Astrocyte (in vitro differentiated cells and primary cell): ENCODE data around the gene DUS3L. TPM values are rescaled to one million over a fixed set of nuclear protein-coding genes. Genes with fewer than 3 reads are reported as not detected.

Experiments
- DNase-seq: peaks from one replicate; pipeline ENCODE4 v3.0.0-alpha.2; 2010; ENCODE audit warnings: low read depth
- FAIRE-seq: peaks from 2 replicates; lab custom pipeline; 2011; peaks lifted over from hg19 to GRCh38; lab: Jason Lieb, UNC
- H2AFZ ChIP-seq: 2 replicates; pipeline ENCODE4 v1.6.0; 2012; ENCODE audit warnings: low read depth, low read length, inconsistent platforms
- H3K27ac ChIP-seq: 2 replicates; pipeline ENCODE4 v1.5.1; 2011; ENCODE audit warnings: low read depth, low read length, inconsistent platforms
- H3K27me3 ChIP-seq: 2 replicates; pipeline ENCODE4 v1.6.0; 2011; ENCODE audit warnings: low read length, inconsistent platforms; ENCODE audit not compliant: insufficient read depth
- H3K36me3 ChIP-seq: 2 replicates; pipeline ENCODE4 v1.5.1; 2011; ENCODE audit warnings: low read length, inconsistent platforms; ENCODE audit not compliant: insufficient read depth
- H3K4me1 ChIP-seq: 2 replicates; pipeline ENCODE4 v1.5.1; 2011; ENCODE audit warnings: low read length, inconsistent platforms; ENCODE audit not compliant: insufficient read depth
- H3K4me2 ChIP-seq: 2 replicates; pipeline ENCODE4 v1.6.0; 2012; ENCODE audit warnings: low read length, inconsistent platforms
- H3K4me3 ChIP-seq: 2 replicates; pipeline ENCODE4 v1.5.1; 2011; ENCODE audit warnings: low read depth, mild to moderate bottlenecking, low read length, inconsistent platforms; ENCODE audit not compliant: insufficient read depth
- H3K79me2 ChIP-seq: 2 replicates; pipeline ENCODE4 v1.6.0; 2012; ENCODE audit warnings: mild to moderate bottlenecking, low read length, inconsistent platforms; ENCODE audit not compliant: insufficient read depth
- H3K9ac ChIP-seq: 2 replicates; pipeline ENCODE4 v1.6.0; 2012; ENCODE audit warnings: mild to moderate bottlenecking, low read length, inconsistent platforms
- H3K9me3 ChIP-seq: 2 replicates; pipeline ENCODE4 v1.5.1; 2012; ENCODE audit warnings: low read depth, mild to moderate bottlenecking, low read length, inconsistent platforms; ENCODE audit not compliant: insufficient read depth
- H4K20me1 ChIP-seq: 2 replicates; pipeline ENCODE4 v1.6.0; 2012; ENCODE audit warnings: low read length, inconsistent platforms; ENCODE audit not compliant: insufficient read depth
- H3K27ac Mint-ChIP-seq: one replicate; pipeline ENCODE4 v1.8.0; 2021; ENCODE audit warnings: mild to moderate bottlenecking, mixed read lengths; ENCODE audit not compliant: unreplicated experiment
- H3K27me3 Mint-ChIP-seq: one replicate; pipeline ENCODE4 v1.8.0; 2021; ENCODE audit warnings: low read depth, mixed read lengths; ENCODE audit not compliant: unreplicated experiment
- H3K36me3 Mint-ChIP-seq: one replicate; pipeline ENCODE4 v1.8.0; 2021; ENCODE audit warnings: low read depth, mixed read lengths; ENCODE audit not compliant: unreplicated experiment
- H3K4me1 Mint-ChIP-seq: one replicate; pipeline ENCODE4 v1.8.0; 2021; ENCODE audit warnings: low read depth, mixed read lengths; ENCODE audit not compliant: unreplicated experiment
- H3K4me3 Mint-ChIP-seq: one replicate; pipeline ENCODE4 v1.8.0; 2021; ENCODE audit warnings: mild to moderate bottlenecking, moderate library complexity, mixed read lengths; ENCODE audit not compliant: unreplicated experiment
- H3K9me3 Mint-ChIP-seq: one replicate; pipeline ENCODE4 v1.8.0; 2021; ENCODE audit warnings: mild to moderate bottlenecking, mixed read lengths; ENCODE audit not compliant: unreplicated experiment
- EZH2 ChIP-seq: IDR thresholded peaks from 2 replicates; pipeline ENCODE4 v1.6.1; 2012; ENCODE audit warnings: mild to moderate bottlenecking, low read length, inconsistent platforms; ENCODE audit not compliant: insufficient read depth
- total RNA-seq: library from RNA; stranded (reverse); gene quantifications from 2 replicates; pipeline ENCODE4 v1.2.1, GENCODE V29; 2021
- TF ChIP-seq, protein P1 (sequence below): IDR thresholded peaks from 2 replicates; pipeline ENCODE4 v1.5.1; 2011; ENCODE audit warnings: low read depth, mild to moderate bottlenecking, inconsistent platforms, low read length, moderate library complexity; ENCODE audit not compliant: insufficient read depth

Gene DUS3L
- total RNA-seq, 1 donor from 2014 or later = 18.4 TPM

DNA sequence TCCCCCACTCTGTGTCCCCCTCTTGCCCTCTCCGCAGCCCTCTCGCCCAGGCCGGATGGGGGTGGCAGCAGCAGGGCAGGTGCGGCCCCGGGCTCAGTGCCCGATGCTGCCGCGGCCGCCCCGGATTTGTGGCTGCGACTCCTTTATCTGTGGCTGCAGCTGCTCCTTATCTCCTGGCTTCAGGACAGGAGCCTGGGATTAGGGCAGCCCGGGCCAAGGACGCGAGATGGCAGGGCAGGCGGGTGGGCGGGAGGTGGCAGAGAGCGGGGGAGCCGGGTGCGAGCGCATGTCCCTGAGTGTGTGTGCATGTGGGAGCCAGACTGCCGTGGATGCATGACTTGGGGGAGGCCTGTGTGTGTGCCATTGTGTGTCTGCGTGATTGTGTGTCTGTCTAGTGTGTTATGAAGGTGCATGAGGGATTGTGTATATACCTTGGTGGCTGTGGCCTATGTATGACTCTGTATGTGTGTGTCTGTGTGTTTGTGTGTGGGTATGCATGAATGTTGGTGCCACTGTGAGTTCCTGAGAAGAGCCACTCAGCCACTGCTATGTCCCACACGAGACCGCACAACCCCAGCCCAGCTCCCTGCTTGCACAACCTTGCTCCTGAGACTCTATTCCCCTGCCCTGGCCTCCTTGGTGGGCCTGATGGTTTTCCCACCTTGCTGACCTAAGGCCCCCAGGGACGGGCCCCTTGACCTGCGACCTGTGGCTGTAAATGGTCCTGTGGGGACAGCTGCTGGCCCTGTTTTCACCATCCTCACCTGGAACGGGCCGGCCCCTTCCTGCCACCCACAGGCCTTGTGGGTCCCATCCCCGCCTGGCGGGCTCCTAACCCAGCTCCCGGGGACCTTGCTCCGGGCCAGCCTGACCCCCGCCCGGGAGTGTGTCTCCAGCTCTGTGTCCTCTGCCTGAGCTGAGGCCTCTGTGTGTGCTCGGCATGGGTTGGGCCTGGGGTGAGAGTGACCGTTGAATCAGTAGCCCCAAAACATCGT is 8.6 kb upstream of the DUS3L start:
- Histone ChIP-seq H3K79me2 (no peaks in the 10 kb centered on the region), H4K20me1 (no peaks in the 10 kb centered on the region), H3K4me1 (peaks cover 5% of the 10 kb centered on the region), H3K36me3 (no peaks in the 10 kb centered on the region), H3K27me3 (peaks cover 7% of the 10 kb centered on the region), H2AFZ (no peak overlapping the region), H3K4me2 (no peak overlapping the region), H3K27ac (no peak overlapping the region), H3K4me3 (no peak overlapping the region), H3K9me3 (no peaks in the 10 kb centered on the region), H3K9ac (no peak overlapping the region)
- no peaks in the 10 kb centered on the region for H3K9me3 Mint-ChIP-seq
- peaks cover 28% of the 10 kb centered on the region for H3K27me3 Mint-ChIP-seq
- no peak overlapping the region for H3K27ac Mint-ChIP-seq
- FAIRE-seq = no peak
- no peaks in the 10 kb centered on the region for H3K36me3 Mint-ChIP-seq
- no peak for DNase-seq
- no peak for TF ChIP-seq EZH2
- TF ChIP-seq, protein P1, sequence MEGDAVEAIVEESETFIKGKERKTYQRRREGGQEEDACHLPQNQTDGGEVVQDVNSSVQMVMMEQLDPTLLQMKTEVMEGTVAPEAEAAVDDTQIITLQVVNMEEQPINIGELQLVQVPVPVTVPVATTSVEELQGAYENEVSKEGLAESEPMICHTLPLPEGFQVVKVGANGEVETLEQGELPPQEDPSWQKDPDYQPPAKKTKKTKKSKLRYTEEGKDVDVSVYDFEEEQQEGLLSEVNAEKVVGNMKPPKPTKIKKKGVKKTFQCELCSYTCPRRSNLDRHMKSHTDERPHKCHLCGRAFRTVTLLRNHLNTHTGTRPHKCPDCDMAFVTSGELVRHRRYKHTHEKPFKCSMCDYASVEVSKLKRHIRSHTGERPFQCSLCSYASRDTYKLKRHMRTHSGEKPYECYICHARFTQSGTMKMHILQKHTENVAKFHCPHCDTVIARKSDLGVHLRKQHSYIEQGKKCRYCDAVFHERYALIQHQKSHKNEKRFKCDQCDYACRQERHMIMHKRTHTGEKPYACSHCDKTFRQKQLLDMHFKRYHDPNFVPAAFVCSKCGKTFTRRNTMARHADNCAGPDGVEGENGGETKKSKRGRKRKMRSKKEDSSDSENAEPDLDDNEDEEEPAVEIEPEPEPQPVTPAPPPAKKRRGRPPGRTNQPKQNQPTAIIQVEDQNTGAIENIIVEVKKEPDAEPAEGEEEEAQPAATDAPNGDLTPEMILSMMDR = no peak
- H3K4me3 Mint-ChIP-seq = no peak overlapping the region
- no peaks in the 10 kb centered on the region for H3K4me1 Mint-ChIP-seq

DNA sequence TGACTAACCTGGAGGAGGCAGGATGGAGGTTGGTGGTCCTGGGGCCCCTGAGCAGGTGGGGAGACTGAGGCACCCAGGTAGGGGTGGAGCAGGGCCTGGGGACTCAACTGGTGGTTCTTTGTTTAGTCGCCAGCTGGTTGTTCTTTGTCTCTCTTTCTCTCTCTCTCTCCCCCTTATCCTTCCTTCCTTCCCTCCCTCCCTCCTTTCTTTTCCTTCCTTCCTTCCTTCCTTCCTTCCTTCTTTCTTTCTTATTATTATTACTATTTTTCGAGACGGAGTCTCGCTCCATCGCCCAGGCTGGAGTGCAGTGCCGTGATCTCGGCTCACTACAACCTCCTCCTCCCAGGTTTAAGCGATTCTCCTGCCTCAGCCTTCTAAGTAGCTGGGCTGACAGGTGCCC is 7.3 kb upstream of the DUS3L start:
- no peak for TF ChIP-seq EZH2
- TF ChIP-seq, protein P1 = no peak
- no peak overlapping the region for H3K4me2 ChIP-seq
- no peak overlapping the region for H3K27ac ChIP-seq
- H3K4me1 ChIP-seq = no peaks in the 10 kb centered on the region
- Mint-ChIP-seq H3K4me3 (no peak overlapping the region), H3K36me3 (no peaks in the 10 kb centered on the region), H3K4me1 (no peaks in the 10 kb centered on the region), H3K9me3 (no peaks in the 10 kb centered on the region), H3K27ac (no peak overlapping the region), H3K27me3 (peaks cover 23% of the 10 kb centered on the region)
- H4K20me1 ChIP-seq = no peaks in the 10 kb centered on the region
- peaks cover 4% of the 10 kb centered on the region for H3K27me3 ChIP-seq
- FAIRE-seq (no peak), DNase-seq (no peak)
- H3K79me2 ChIP-seq = no peaks in the 10 kb centered on the region
- H3K36me3 ChIP-seq = no peaks in the 10 kb centered on the region
- no peaks in the 10 kb centered on the region for H3K9me3 ChIP-seq
- H3K9ac ChIP-seq = no peak overlapping the region
- H3K4me3 ChIP-seq = no peak overlapping the region
- no peak overlapping the region for H2AFZ ChIP-seq
